Activated T-helper 2 cell treated with anti-CD3 and anti-CD28 coated beads, Interferon-gamma antibody, Interleukin-2, Interleukin-4, amounts not matched to agents 10 μg/mL and 5 μg/mL and 100 μg/mL, durations not matched to agents 14 hours and 24 hours and 36 hours (primary cell): Measurements from ENCODE around the gene MAP3K1. TPM values are rescaled to one million over a fixed set of nuclear protein-coding genes. Genes with fewer than 3 reads are reported as not detected.
A peak's percentile ranks its signal among the peaks of the same experiment; 100 is the strongest.

Experiments used
- DNase-seq: peaks from one replicate; pipeline ENCODE4 v3.0.0; 2021; ENCODE audit warnings: low spot score
- H3K27ac Mint-ChIP-seq: one replicate; pipeline ENCODE4 v1.8.0; 2021; ENCODE audit warnings: mixed read lengths
- H3K27me3 Mint-ChIP-seq: one replicate; pipeline ENCODE4 v1.8.0; 2021; ENCODE audit warnings: low read depth, mixed read lengths
- H3K36me3 Mint-ChIP-seq: one replicate; pipeline ENCODE4 v1.8.0; 2021; ENCODE audit warnings: low read depth, mixed read lengths
- H3K4me1 Mint-ChIP-seq: one replicate; pipeline ENCODE4 v1.8.0; 2021; ENCODE audit warnings: low read depth, mixed read lengths
- H3K4me3 Mint-ChIP-seq: one replicate; pipeline ENCODE4 v1.8.0; 2021; ENCODE audit warnings: low read depth, mild to moderate bottlenecking, moderate library complexity, mixed read lengths
- H3K9me3 Mint-ChIP-seq: one replicate; pipeline ENCODE4 v1.8.0; 2021; ENCODE audit warnings: mixed read lengths
- intact Hi-C: fragments of 100-400 bp; cut with micrococcal nuclease; formaldehyde crosslinking; loops from one replicate; pipeline ENCODE4 v1.15.1; 2023
- total RNA-seq: library from RNA; stranded (reverse); gene quantifications from 2 replicates; pipeline ENCODE4 v1.2.3, GENCODE V29; 2022

MAP3K1 gene
- total RNA-seq, 1 donor from 2014 or later, result 20.7 TPM

DNA sequence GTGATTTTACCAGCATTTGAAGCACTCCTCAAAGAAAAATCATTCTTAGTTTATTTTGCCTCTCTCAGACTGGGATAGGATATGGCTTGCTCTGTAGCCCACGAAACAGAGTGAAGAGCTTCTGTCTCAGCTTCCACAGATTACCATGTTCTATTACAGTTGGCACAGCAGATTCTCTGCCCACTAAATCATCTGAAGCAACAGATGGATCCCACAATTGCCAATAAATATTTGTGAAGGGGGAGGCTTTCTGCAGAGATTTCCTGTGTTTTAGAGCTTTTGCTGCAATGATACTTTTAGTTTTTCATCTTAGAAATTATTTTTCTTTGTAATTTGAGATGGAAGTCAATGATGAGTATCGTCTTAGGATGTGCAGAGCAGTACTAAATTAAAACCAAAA is 12.3 kb upstream of the MAP3K1 start:
- Mint-ChIP-seq H3K27me3 (peaks cover 26% of the 10 kb centered on the region), H3K36me3 (no peaks in the 10 kb centered on the region), H3K4me3 (no peak overlapping the region), H3K27ac (no peak overlapping the region), H3K4me1 (peaks cover 17% of the 10 kb centered on the region), H3K9me3 (no peaks in the 10 kb centered on the region)
- no peak for DNase-seq
- intact Hi-C loops, result no loop called here

GRCh38 chr5:56803894-56804293 is 11.5 kb upstream of the MAP3K1 start:
- DNase-seq, result no peak
- intact Hi-C loops, result no loop called here
- H3K36me3 Mint-ChIP-seq, result no peaks in the 10 kb centered on the region
- H3K4me1 Mint-ChIP-seq, result peaks cover 20% of the 10 kb centered on the region
- H3K4me3 Mint-ChIP-seq, result no peak overlapping the region
- no peak overlapping the region for H3K27ac Mint-ChIP-seq
- no peaks in the 10 kb centered on the region for H3K9me3 Mint-ChIP-seq
- H3K27me3 Mint-ChIP-seq, result peaks cover 24% of the 10 kb centered on the region

- no peaks in the 10 kb centered on the region for H3K9me3 Mint-ChIP-seq
Measured at GRCh38 chr5:56807679-56808078, 7.7 kb upstream of the MAP3K1 start.

GRCh38 chr5:56808211-56808610 is 7.1 kb upstream of the MAP3K1 start:
- intact Hi-C loops, result no loop called here
- Mint-ChIP-seq H3K4me1 (peaks cover 32% of the 10 kb centered on the region), H3K36me3 (no peaks in the 10 kb centered on the region), H3K9me3 (no peaks in the 10 kb centered on the region), H3K27me3 (peaks cover 3% of the 10 kb centered on the region), H3K4me3 (no peak overlapping the region), H3K27ac (no peak overlapping the region)
- DNase-seq, result no peak

More at GRCh38 chr5:56807679-56808078, 7.7 kb upstream of the MAP3K1 start:
- Mint-ChIP-seq H3K27ac (no peak overlapping the region), H3K4me3 (no peak overlapping the region), H3K36me3 (no peaks in the 10 kb centered on the region), H3K27me3 (peaks cover under 1% of the 10 kb centered on the region), H3K4me1 (peaks cover 28% of the 10 kb centered on the region)
- intact Hi-C loops, result no loop called here
- DNase-seq, result no peak

GRCh38 chr5:56810826-56811225 is 4.5 kb upstream of the MAP3K1 start:
- intact Hi-C loops, result loop anchor here (5.0 kb wide), 1 partner anchor 74 kb away; no protein-coding TSS in a partner anchor
- DNase-seq, result no peak
- Mint-ChIP-seq H3K27me3 (peaks cover 6% of the 10 kb centered on the region), H3K9me3 (no peaks in the 10 kb centered on the region), H3K27ac (no peak overlapping the region), H3K4me1 (peaks cover 33% of the 10 kb centered on the region), H3K36me3 (no peaks in the 10 kb centered on the region), H3K4me3 (no peak overlapping the region)

GRCh38 chr5:56812110-56812509 is 3.2 kb upstream of the MAP3K1 start:
- no peak overlapping the region for H3K27ac Mint-ChIP-seq
- H3K9me3 Mint-ChIP-seq, result no peaks in the 10 kb centered on the region
- H3K36me3 Mint-ChIP-seq, result no peaks in the 10 kb centered on the region
- peaks cover 6% of the 10 kb centered on the region for H3K27me3 Mint-ChIP-seq
- intact Hi-C loops, result loop anchor here (5.0 kb wide), 1 partner anchor 75 kb away; no protein-coding TSS in a partner anchor
- no peak overlapping the region for H3K4me3 Mint-ChIP-seq
- DNase-seq, result no peak
- H3K4me1 Mint-ChIP-seq, result peaks cover 34% of the 10 kb centered on the region

GRCh38 chr5:56813302-56813701 is 2.0 kb upstream of the MAP3K1 start:
- no peaks in the 10 kb centered on the region for H3K9me3 Mint-ChIP-seq
- H3K27ac Mint-ChIP-seq, result no peak overlapping the region
- H3K27me3 Mint-ChIP-seq, result peaks cover 6% of the 10 kb centered on the region
- H3K4me1 Mint-ChIP-seq, result peaks cover 31% of the 10 kb centered on the region
- H3K36me3 Mint-ChIP-seq, result no peaks in the 10 kb centered on the region
- no peak for DNase-seq
- peak overlapping the region; percentile 83 for H3K4me3 Mint-ChIP-seq
- intact Hi-C loops, result loop anchor here (5.0 kb wide), 1 partner anchor 76 kb away; no protein-coding TSS in a partner anchor

DNA sequence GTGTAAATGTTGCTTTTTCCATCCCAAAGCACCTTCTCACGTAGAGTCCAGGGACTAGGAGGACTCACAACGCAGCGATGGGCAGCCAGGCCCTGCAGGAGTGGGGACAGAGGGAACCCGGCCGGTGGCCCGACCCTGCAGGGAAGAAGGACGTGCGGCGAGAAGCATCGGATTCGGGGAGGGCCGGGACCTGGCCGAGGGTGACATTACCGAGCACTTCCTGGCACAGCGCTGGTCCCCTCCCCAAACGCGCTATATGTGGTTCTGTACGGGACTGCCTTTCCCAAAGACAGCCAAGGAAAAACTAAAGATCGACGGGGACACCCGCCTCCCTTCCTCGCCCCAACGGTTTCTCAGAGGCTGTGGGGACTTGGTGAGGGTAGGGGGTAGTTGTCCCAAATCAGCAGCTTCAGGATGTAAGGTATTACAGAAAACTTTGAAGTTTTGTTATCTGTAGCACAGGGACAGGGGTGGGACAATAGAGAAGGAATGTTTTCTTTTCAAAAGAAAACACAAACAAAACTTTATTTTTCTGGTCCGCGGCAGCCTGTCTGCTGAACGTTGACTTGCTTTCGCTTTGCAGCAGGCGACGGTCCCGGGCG is 887 bp upstream of the MAP3K1 start:
- Mint-ChIP-seq H3K27me3 (peaks cover 6% of the 10 kb centered on the region), H3K4me3 (peak overlapping the region; percentile 83)
- intact Hi-C loops, result loop anchor here (2.0 to 5.0 kb wide), 3 partner anchors 14 to 96 kb away; no protein-coding TSS in a partner anchor

GRCh38 chr5:56815658-56816545 is 553 bp downstream of the MAP3K1 start:
- Mint-ChIP-seq H3K27ac (peak overlapping the region; percentile 88), H3K27me3 (peaks cover 6% of the 10 kb centered on the region), H3K4me1 (peaks cover 48% of the 10 kb centered on the region), H3K9me3 (no peaks in the 10 kb centered on the region), H3K4me3 (peak overlapping the region; percentile 87), H3K36me3 (peaks cover 12% of the 10 kb centered on the region)
- intact Hi-C loops, result loop anchor here (1.0 to 5.0 kb wide), 11 partner anchors 13 to 819 kb away; no protein-coding TSS in a partner anchor
- DNase-seq, result peak; percentile 49

More for the DNA sequence above, 887 bp upstream of the MAP3K1 start:
- Mint-ChIP-seq H3K27ac (peak overlapping the region; percentile 82), H3K36me3 (peaks cover 4% of the 10 kb centered on the region), H3K4me1 (peaks cover 39% of the 10 kb centered on the region), H3K9me3 (no peaks in the 10 kb centered on the region)
- DNase-seq, result no peak

DNA sequence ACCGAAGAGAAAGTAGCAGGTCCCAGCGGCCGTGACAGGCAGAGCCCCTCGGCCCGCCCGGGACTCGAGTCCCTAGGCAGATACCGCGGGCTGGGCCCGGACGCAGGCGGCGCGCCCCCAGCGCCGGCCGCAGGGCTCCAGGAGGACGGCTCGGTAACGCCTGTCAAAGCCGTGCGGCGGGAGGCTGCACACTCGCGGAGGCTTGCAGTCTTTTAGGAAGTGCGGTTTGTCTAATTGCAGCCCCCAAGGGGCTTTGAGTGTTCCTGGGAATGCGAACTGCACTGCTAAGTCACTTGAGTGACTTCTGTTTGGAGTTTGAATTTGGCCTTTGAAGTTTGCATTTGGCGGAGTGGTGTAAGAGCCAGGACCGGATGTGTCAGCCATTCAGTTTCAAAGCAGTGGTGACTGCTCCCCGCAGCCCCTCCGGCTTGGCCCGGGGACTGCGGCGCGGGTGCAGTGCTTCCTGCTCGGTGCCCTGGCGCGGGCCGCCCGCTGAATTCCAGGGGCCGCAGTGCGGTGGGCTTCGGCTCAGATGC is 1.3 kb downstream of the MAP3K1 start:
- Mint-ChIP-seq H3K27ac (peak overlapping the region; percentile 88), H3K4me1 (peaks cover 48% of the 10 kb centered on the region), H3K27me3 (peaks cover 6% of the 10 kb centered on the region), H3K9me3 (no peaks in the 10 kb centered on the region), H3K36me3 (peaks cover 16% of the 10 kb centered on the region), H3K4me3 (peak overlapping the region; percentile 87)
- peak; percentile 69 for DNase-seq
- intact Hi-C loops, result loop anchor here (1.0 to 5.0 kb wide), 9 partner anchors 104 to 819 kb away; no protein-coding TSS in a partner anchor

DNA sequence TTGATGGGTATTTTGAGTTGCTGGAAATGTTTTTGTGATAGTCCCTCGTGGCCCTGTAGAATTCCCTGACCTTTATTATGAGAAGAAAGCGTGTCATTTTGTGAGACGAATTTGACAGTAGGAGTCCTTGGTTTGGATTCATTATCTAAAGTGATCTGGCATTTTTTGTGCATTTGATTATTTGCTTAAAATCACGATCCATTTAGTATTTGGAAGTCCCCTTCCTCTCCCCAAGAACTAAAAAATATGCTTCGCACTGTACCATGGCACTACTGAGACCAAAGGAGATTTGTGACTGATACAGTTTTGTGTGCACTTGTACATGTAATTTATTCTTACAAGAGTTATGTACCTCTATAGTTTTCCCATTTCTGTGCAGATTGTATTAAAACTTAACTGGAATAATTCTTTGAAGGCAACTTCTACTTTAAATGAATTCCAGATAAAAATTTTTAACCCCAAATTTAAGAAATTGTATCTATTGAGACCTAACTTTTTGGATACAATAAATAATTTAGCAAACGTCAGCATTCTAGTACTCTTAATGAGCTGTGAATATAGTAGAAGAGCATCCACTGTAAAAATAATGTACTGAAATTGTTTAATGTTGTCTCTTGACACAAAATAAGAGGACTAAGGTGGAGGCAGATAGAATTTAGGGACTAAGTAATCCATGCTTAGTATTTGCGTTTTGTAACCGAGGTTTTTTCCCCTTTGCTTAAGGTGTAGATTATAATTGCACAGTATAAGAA is 2.1 kb downstream of the MAP3K1 start:
- H3K4me3 Mint-ChIP-seq, result peak overlapping the region; percentile 87
- intact Hi-C loops, result loop anchor here (2.0 to 5.0 kb wide), 7 partner anchors 105 to 820 kb away; no protein-coding TSS in a partner anchor
- H3K9me3 Mint-ChIP-seq, result no peaks in the 10 kb centered on the region
- DNase-seq, result no peak
- peaks cover 6% of the 10 kb centered on the region for H3K27me3 Mint-ChIP-seq
- H3K27ac Mint-ChIP-seq, result peak overlapping the region; percentile 88
- peaks cover 46% of the 10 kb centered on the region for H3K4me1 Mint-ChIP-seq
- H3K36me3 Mint-ChIP-seq, result peaks cover 17% of the 10 kb centered on the region

- H3K4me1 Mint-ChIP-seq, result peaks cover 49% of the 10 kb centered on the region
- no peaks in the 10 kb centered on the region for H3K9me3 Mint-ChIP-seq
- peaks cover 24% of the 10 kb centered on the region for H3K36me3 Mint-ChIP-seq
- peak overlapping the region; percentile 51 for H3K4me3 Mint-ChIP-seq
- DNase-seq, result no peak
- H3K27ac Mint-ChIP-seq, result no peak overlapping the region
- H3K27me3 Mint-ChIP-seq, result peaks cover 1% of the 10 kb centered on the region
- intact Hi-C loops, result loop anchor here (5.0 kb wide), 5 partner anchors 106 to 821 kb away; no protein-coding TSS in a partner anchor
Measured at GRCh38 chr5:56818450-56819037, 3.2 kb downstream of the MAP3K1 start.
